Tibial artery (tissue), 4 donors: ENCODE data around the gene DOCK10.
A peak's percentile ranks its signal among the peaks of the same experiment; 100 is the strongest.

Experiments
- DNase-seq, 2 donors: peaks; one replicate each; pipeline ENCODE4 v3.0.0-alpha.2; 2019
- H3K27ac ChIP-seq, 2 donors: fragments of 200-600 bp; sonication (generic) in 1 of 2; 1 replicate in 1 of 2; 2 replicates in 1 of 2; pipeline ENCODE4 v1.5.1; 2018 to 2019; ENCODE audit warnings: mild to moderate bottlenecking in 1 of 2
- H3K27me3 ChIP-seq, 2 donors: fragments of 200-600 bp; sonication (generic) in 1 of 2; one replicate each; pipeline versions ENCODE4 v1.5.1 to v1.6.0; 2016 to 2019
- H3K36me3 ChIP-seq, 3 donors: fragments of 200-600 bp; sonication (generic) in 2 of 3; one replicate each; pipeline ENCODE4 v1.5.1; 2016 to 2019; ENCODE audit warnings: mild to moderate bottlenecking in 2 of 3
- H3K4me1 ChIP-seq, 4 donors: fragments of 200-600 bp; sonication (generic) in 2 of 4; 1 replicate in 3 of 4; 2 replicates in 1 of 4; pipeline ENCODE4 v1.5.1; 2016 to 2019
- H3K4me3 ChIP-seq, 2 donors: fragments of 200-600 bp; sonication (generic) in 1 of 2; 1 replicate in 1 of 2; 2 replicates in 1 of 2; pipeline ENCODE4 v1.5.1; 2018 to 2019; ENCODE audit warnings: mild to moderate bottlenecking in 2 of 2
- H3K9me3 ChIP-seq, 3 donors: fragments of 200-600 bp; sonication (generic) in 1 of 3; one replicate each; pipeline ENCODE4 v1.5.1; 2016 to 2019
- intact Hi-C: fragments of 100-400 bp; cut with DNase I; formaldehyde crosslinking; loops from one replicate; pipeline ENCODE4 v1.15.0; 2023; ENCODE audit warnings: low total_unique reads
- TF ChIP-seq, protein P1 (sequence below), 2 experiments: fragments of 200-600 bp in 1 of 2; fragments of 450-650 bp in 1 of 2; IDR thresholded peaks; one replicate each; pipeline ENCODE4 v1.5.1; 2017 to 2019; ENCODE audit warnings: antibody characterized with exemption in 2 of 2, mild to moderate bottlenecking in 1 of 2, moderate library complexity in 1 of 2

DOCK10 gene

DNA sequence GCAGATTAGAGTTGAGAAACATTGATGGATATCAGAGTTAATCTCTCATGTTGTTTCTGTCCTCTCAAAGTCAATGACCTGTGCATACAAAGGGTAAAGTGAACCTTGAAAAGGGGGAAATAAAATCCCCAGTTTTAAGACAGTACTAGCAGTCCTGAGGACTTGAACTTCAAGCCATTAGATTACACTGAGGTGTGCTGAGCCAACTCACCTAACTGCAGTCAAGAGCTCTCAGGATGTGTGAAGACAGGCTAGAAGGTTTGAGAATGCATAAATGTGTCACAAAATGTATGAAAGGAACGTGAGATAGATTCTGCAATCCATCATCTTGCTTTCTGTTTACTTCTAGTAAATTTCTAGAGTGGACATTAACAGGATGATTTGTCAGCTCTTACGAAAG lies 35.5 kb downstream of the DOCK10 start:
- TF ChIP-seq, protein P1, sequence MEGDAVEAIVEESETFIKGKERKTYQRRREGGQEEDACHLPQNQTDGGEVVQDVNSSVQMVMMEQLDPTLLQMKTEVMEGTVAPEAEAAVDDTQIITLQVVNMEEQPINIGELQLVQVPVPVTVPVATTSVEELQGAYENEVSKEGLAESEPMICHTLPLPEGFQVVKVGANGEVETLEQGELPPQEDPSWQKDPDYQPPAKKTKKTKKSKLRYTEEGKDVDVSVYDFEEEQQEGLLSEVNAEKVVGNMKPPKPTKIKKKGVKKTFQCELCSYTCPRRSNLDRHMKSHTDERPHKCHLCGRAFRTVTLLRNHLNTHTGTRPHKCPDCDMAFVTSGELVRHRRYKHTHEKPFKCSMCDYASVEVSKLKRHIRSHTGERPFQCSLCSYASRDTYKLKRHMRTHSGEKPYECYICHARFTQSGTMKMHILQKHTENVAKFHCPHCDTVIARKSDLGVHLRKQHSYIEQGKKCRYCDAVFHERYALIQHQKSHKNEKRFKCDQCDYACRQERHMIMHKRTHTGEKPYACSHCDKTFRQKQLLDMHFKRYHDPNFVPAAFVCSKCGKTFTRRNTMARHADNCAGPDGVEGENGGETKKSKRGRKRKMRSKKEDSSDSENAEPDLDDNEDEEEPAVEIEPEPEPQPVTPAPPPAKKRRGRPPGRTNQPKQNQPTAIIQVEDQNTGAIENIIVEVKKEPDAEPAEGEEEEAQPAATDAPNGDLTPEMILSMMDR (IDR thresholded peaks at IDR 0.05): no peak
- H3K27ac ChIP-seq: no peak overlapping the region
- DNase-seq: no peak
- peaks cover 0 to 2% (median 0%) of the 10 kb centered on the region in 4 donors for H3K4me1 ChIP-seq
- H3K4me3 ChIP-seq: no peak overlapping the region
- no peaks in the 10 kb centered on the region for H3K27me3 ChIP-seq
- no peaks in the 10 kb centered on the region for H3K9me3 ChIP-seq
- intact Hi-C loops: loop anchor here (10.0 kb wide), 1 partner anchor 202 kb away; no protein-coding TSS in a partner anchor
- H3K36me3 ChIP-seq: no peaks in the 10 kb centered on the region

DNA sequence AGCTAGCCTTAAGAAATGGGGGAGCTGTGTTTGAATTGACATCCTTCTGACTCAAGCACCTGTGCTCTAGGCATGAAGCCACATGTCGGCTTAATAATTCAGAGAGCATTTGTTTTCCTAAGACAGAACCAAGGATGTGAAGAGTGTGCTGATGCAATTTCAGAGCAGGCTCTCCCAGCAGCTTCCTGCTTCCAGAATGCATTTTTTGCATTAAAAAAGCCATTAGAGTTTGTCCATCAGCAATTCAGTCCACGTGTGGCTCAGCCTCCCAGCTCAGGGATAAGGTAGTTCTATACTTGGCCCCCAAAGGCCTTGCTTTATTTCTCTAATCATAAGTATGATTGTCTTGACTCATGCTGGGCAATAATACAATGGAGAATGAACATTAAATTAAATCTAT lies 37.7 kb downstream of the DOCK10 start:
- intact Hi-C loops: loop anchor here (5.0 to 10.0 kb wide), 2 partner anchors 200 to 647 kb away; no protein-coding TSS in a partner anchor
- Histone ChIP-seq H3K4me1 (peaks cover 0 to 4% (median under 1%) of the 10 kb centered on the region in 4 donors), H3K27me3 (no peaks in the 10 kb centered on the region), H3K36me3 (no peaks in the 10 kb centered on the region), H3K27ac (no peak overlapping the region), H3K4me3 (no peak overlapping the region), H3K9me3 (no peaks in the 10 kb centered on the region)
- no peak for DNase-seq
- TF ChIP-seq, protein P1 (IDR thresholded peaks at IDR 0.05): no peak

DNA sequence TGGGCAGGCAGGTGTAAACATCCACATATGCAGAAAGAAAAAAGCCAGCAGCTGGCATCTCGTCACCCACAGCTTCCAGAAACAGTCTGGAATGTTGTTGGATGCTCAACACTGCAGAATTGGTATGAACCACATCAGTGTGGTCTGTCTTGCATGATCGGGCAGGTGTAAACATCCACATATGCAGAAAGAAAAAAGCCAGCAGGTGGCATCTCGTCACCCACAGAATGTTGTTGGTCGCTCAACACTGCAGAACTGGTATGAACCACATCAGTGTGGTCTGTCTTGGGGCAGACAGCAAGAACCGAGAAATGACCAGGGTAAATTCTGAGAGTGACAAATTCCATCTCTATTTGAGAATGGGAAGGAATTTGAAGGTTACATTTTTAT lies 39.6 kb downstream of the DOCK10 start:
- Histone ChIP-seq H3K27ac (no peak overlapping the region), H3K27me3 (no peaks in the 10 kb centered on the region), H3K36me3 (no peaks in the 10 kb centered on the region), H3K4me1 (peaks cover 0 to 4% (median 3%) of the 10 kb centered on the region in 4 donors), H3K9me3 (no peaks in the 10 kb centered on the region), H3K4me3 (no peak overlapping the region)
- DNase-seq: no peak
- intact Hi-C loops: loop anchor here (5.0 to 10.0 kb wide), 2 partner anchors 198 to 645 kb away; no protein-coding TSS in a partner anchor
- TF ChIP-seq, protein P1 (IDR thresholded peaks at IDR 0.05): no peak

DNA sequence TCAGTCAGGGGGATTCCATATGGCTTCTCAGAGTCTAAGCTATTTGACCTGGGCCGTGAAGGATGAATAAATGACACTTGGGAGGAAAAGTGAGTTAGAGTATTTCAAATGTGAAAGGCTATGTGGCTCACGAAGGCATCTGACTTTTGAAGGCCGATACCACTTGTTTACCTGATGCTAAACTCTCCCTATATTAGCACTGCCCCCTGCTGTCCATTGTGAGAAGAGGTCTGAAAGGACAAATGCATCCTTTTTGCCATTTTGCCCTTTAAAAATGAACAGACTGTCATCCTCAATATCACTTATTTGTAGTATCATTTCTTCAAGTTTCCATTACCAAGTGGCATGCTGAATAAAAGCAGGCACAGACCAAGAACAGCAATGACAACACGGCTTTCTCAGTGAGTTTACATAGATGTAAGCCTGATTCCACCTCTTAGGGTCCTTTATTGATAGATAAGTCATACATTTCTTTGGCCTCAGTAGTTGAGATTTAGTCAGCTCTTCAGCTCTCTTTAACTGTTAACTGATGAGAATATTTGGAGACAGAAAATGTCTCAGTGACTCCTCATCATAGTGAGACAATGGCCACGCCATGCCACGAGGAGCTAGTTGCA lies 40.1 kb downstream of the DOCK10 start:
- Histone ChIP-seq H3K9me3 (no peaks in the 10 kb centered on the region), H3K27me3 (no peaks in the 10 kb centered on the region), H3K4me3 (no peak overlapping the region), H3K27ac (peak overlapping the region in 1 of 2 donors; percentile 24), H3K4me1 (peaks cover 0 to 4% (median 3%) of the 10 kb centered on the region in 4 donors), H3K36me3 (no peaks in the 10 kb centered on the region)
- TF ChIP-seq, protein P1 (IDR thresholded peaks at IDR 0.05): peak; percentile 82 to 90
- DNase-seq: peak in 1 of 2 donors; percentile 41
- intact Hi-C loops: loop anchor here (5.0 to 10.0 kb wide), 2 partner anchors 197 to 645 kb away; no protein-coding TSS in a partner anchor

DNA sequence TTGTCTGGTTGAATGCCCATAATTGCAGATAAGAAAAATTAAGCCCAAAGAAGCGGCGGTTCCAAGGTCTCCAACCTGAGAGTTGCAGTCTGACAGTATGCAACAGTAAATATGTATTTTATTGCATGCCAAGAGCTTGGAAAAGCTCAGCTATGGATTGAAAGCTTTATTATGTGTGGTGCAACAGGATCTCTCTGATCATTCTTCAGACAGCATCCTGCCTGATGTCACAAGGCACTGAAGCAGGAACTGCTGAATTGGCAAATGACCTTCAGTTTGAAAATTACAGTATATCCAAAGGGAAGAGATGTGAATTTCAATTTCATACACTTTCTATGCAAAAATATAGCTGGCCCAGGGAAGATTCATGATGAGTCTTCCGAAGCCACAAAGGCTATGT lies 42.5 kb downstream of the DOCK10 start:
- Histone ChIP-seq H3K36me3 (no peaks in the 10 kb centered on the region), H3K27me3 (no peaks in the 10 kb centered on the region), H3K4me3 (no peak overlapping the region), H3K4me1 (peaks cover 0 to 4% (median 3%) of the 10 kb centered on the region in 4 donors), H3K27ac (no peak overlapping the region), H3K9me3 (no peaks in the 10 kb centered on the region)
- TF ChIP-seq, protein P1 (IDR thresholded peaks at IDR 0.05): no peak
- DNase-seq: no peak
- intact Hi-C loops: loop anchor here (5.0 to 10.0 kb wide), 2 partner anchors 195 to 642 kb away; no protein-coding TSS in a partner anchor
